HG03095 (cell line): Measurements from ENCODE around the gene SLC39A10.
"Not testable (repeated sequence)": the region's sequence is repeated elsewhere in the genome, so short reads cannot be mapped to it uniquely, and the experiment has no call there.

ENCODE experiments used
- ATAC-seq: cut with Tn5 transposase; IDR thresholded peaks from one replicate; pipeline ENCODE4 v1.9.1; 2021; ENCODE audit warnings: moderate library complexity; ENCODE audit not compliant: unreplicated experiment

SLC39A10 gene

GRCh38 chr2:195645413-195645812 is 11.6 kb upstream of the SLC39A10 start:
- no peak for ATAC-seq

- no peak for ATAC-seq
Observed at GRCh38 chr2:195646424-195646823, 10.6 kb upstream of the SLC39A10 start.

- no peak for ATAC-seq
Observed at GRCh38 chr2:195647302-195647701, 9.7 kb upstream of the SLC39A10 start.

GRCh38 chr2:195648370-195648769 is 8.7 kb upstream of the SLC39A10 start:
- not testable (repeated sequence) for ATAC-seq

GRCh38 chr2:195648787-195649186 is 8.2 kb upstream of the SLC39A10 start:
- no peak for ATAC-seq

GRCh38 chr2:195649629-195650190 is 7.3 kb upstream of the SLC39A10 start:
- peak; percentile 29 for ATAC-seq

- no peak for ATAC-seq
Observed at GRCh38 chr2:195651046-195651445, 6.0 kb upstream of the SLC39A10 start.

- ATAC-seq, result no peak
Observed at GRCh38 chr2:195652911-195653310, 4.1 kb upstream of the SLC39A10 start.

GRCh38 chr2:195656161-195656858 is 716 bp upstream of the SLC39A10 start:
- no peak for ATAC-seq

- peak; percentile 29 for ATAC-seq
Observed at GRCh38 chr2:195657634-195658540, 861 bp downstream of the SLC39A10 start.

GRCh38 chr2:195658541-195658890 is 1.5 kb downstream of the SLC39A10 start:
- ATAC-seq, result no peak

- no peak for ATAC-seq
Observed at GRCh38 chr2:195659114-195659513, 2.1 kb downstream of the SLC39A10 start.

- no peak for ATAC-seq
Observed at GRCh38 chr2:195659982-195660890, 3.2 kb downstream of the SLC39A10 start.

- ATAC-seq, result no peak
Observed at GRCh38 chr2:195662138-195662537, 5.1 kb downstream of the SLC39A10 start.

GRCh38 chr2:195663007-195663406 is 6.0 kb downstream of the SLC39A10 start:
- no peak for ATAC-seq

GRCh38 chr2:195664528-195664927 is 7.5 kb downstream of the SLC39A10 start:
- no peak for ATAC-seq

GRCh38 chr2:195665153-195665552 is 8.1 kb downstream of the SLC39A10 start:
- ATAC-seq, result not testable (repeated sequence)

GRCh38 chr2:195666113-195666712 is 9.2 kb downstream of the SLC39A10 start:
- ATAC-seq, result no peak

- no peak for ATAC-seq
Observed at GRCh38 chr2:195667974-195668373, 10.9 kb downstream of the SLC39A10 start.

GRCh38 chr2:195670191-195670590 is 13.2 kb downstream of the SLC39A10 start:
- no peak for ATAC-seq
